SK-N-MC (cell line): ENCODE results near the gene TTBK2.

Experiments used
- DNase-seq: peaks from one replicate; pipeline ENCODE4 v3.0.0-alpha.2; 2011; ENCODE audit warnings: low read depth, low spot score
- H3K27ac ChIP-seq: fragments of 200-600 bp; sonication (generic); 2 replicates; pipeline ENCODE4 v1.5.1; 2016; ENCODE audit warnings: mixed run types
- H3K36me3 ChIP-seq: fragments of 200-600 bp; sonication (generic); 2 replicates; pipeline ENCODE4 v1.6.1; 2017; ENCODE audit warnings: antibody characterized with exemption, low read length, mixed read lengths; ENCODE audit not compliant: insufficient read depth
- H3K4me3 ChIP-seq: fragments of 200-600 bp; sonication (generic); 2 replicates; pipeline ENCODE4 v1.5.1; 2016
- H3K9ac ChIP-seq: fragments of 200-600 bp; sonication (generic); 2 replicates; pipeline ENCODE4 v1.8.0; 2017; ENCODE audit warnings: mixed run types, mixed read lengths; ENCODE audit not compliant: insufficient read length
- H3K9me3 ChIP-seq: fragments of 200-600 bp; sonication (generic); 2 replicates; pipeline ENCODE4 v1.6.1; 2017; ENCODE audit warnings: low read depth, mild to moderate bottlenecking, antibody characterized with exemption, low read length, moderate library complexity, mixed read lengths
- EZH2 ChIP-seq: fragments of 200-600 bp; sonication (generic); IDR thresholded peaks from one replicate; pipeline ENCODE4 v1.6.1; 2017; ENCODE audit warnings: antibody characterized with exemption
- FOXP2 ChIP-seq: optimal IDR thresholded peaks from 2 replicates; pipeline ENCODE3; 2011; ENCODE audit warnings: mild to moderate bottlenecking, moderate library complexity; ENCODE audit not compliant: insufficient read depth; ENCODE audit errors: extremely low read length, control extremely low read depth
- POLR2AphosphoS5 ChIP-seq: IDR thresholded peaks from 2 replicates; pipeline ENCODE4 v1.6.1; 2012; ENCODE audit warnings: mild to moderate bottlenecking, low read depth, low read length, borderline replicate concordance

The TTBK2 gene

DNA sequence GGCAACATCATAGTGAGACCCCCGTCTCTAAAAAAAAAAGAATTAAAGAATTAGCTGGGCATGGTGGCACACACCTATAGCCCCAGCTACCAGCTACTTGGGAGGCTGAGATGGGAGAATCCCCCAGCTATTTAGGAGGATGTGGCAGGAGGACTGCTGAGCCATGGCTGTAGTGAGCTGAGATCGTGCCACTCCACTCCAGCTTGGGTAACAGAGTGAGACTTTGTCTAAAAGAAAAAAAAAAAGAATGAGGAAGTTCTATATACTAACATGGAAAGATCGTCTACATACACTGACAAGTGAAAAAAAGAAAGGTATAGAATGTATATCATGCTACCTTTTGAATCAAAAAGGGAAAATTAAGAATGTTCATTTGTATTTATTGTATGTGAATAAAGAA lies 99.8 kb downstream of the TTBK2 start:
- Histone ChIP-seq H3K4me3 (no peak overlapping the region), H3K9me3 (no peaks in the 10 kb centered on the region), H3K9ac (no peak overlapping the region), H3K27ac (no peak overlapping the region), H3K36me3 (no peaks in the 10 kb centered on the region)
- DNase-seq = no peak
- TF ChIP-seq FOXP2 (no peak), POLR2AphosphoS5 (no peak), EZH2 (no peak)

DNA sequence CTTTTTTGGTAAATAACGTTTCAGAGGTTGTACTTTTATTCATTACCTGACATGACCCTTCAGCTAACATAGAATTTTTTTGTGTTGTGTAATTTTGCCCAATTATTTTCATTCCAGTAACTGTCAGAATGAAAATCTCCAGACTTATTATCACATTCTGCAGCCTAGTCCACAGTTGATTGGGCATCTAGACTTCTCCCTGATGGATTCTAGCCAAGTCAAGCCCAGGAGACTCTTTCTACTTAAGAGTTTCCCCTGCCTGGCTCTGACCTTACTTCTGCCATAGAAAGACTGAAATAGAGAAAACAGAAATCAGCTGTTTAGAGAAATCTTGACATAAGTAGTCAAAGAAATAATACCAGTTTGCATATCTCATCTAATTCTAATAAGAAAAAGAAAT lies 100.8 kb downstream of the TTBK2 start:
- Histone ChIP-seq H3K4me3 (no peak overlapping the region), H3K9ac (no peak overlapping the region), H3K36me3 (no peaks in the 10 kb centered on the region), H3K9me3 (no peaks in the 10 kb centered on the region), H3K27ac (no peak overlapping the region)
- TF ChIP-seq FOXP2 (no peak), POLR2AphosphoS5 (no peak), EZH2 (no peak)
- no peak for DNase-seq

DNA sequence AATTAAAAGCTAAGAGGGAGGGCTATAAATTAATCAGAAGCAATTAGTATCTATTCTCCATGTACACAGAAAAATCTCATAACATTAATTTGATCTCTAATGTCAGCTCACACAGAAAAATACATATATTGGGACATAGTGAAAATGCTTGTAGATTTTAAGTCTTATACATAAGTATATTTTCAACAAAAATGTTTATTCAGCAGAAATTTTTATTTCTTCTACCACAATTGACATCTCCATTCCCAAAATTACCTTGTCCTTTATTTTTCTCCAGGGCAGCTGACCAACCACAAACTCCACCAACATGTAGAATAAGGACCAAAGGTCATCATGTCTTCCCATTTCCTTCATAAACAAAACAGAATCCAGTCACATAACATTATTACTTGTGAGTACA lies 109.1 kb downstream of the TTBK2 start:
- H3K27ac ChIP-seq = no peak overlapping the region
- no peak for TF ChIP-seq FOXP2
- no peak for TF ChIP-seq EZH2
- no peak for TF ChIP-seq POLR2AphosphoS5
- no peaks in the 10 kb centered on the region for H3K36me3 ChIP-seq
- no peak for DNase-seq
- H3K4me3 ChIP-seq = no peak overlapping the region
- H3K9me3 ChIP-seq = no peaks in the 10 kb centered on the region
- no peak overlapping the region for H3K9ac ChIP-seq

DNA sequence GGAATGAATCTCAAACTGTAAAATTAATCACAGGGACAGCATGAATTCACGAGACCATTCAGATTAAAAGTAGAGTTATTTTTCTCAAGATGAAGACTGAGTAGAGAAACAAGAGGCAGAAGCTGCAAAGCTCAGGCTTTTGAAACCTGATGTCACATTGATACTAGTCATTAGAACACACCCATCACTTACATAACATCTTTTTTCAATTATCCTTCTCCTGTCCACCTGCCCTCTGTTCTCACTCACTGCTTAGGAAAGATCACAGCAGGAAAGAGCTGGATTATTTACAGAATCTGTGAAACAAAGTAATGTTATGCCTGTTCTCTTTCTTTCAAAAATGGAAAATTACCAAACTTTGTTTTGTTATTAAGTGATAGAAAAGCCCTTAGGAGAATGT lies 111.7 kb downstream of the TTBK2 start:
- H3K4me3 ChIP-seq = no peak overlapping the region
- no peak for DNase-seq

DNA sequence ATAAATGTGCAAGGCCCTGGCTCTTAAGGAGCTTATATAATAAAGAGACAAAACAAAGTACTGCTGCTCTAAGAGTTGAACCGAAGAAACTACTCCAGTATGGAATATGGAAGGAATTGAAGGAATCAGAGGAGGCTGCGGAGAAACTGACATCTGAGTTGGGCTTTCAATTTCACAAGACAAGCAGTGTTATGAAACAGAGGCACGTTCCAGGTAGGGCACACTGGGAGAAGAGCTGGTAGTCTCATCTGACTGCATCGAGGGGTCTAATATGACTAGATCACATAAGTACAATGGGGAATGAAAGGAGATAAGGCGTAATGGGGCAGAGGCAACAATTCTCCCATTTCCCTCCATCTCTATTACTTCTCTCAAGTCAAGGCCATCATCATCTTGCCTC lies 115.3 kb downstream of the TTBK2 start:
- TF ChIP-seq EZH2 = no peak
- TF ChIP-seq POLR2AphosphoS5 = no peak
- no peak for TF ChIP-seq FOXP2
- H3K9ac ChIP-seq = no peak overlapping the region
- no peaks in the 10 kb centered on the region for H3K9me3 ChIP-seq
- no peak for DNase-seq
- H3K27ac ChIP-seq = no peak overlapping the region
- H3K4me3 ChIP-seq = no peak overlapping the region
- no peaks in the 10 kb centered on the region for H3K36me3 ChIP-seq

More for the DNA sequence above, 111.7 kb downstream of the TTBK2 start:
- Histone ChIP-seq H3K36me3 (no peaks in the 10 kb centered on the region), H3K9ac (no peak overlapping the region), H3K27ac (no peak overlapping the region), H3K9me3 (no peaks in the 10 kb centered on the region)
- TF ChIP-seq EZH2 (no peak), POLR2AphosphoS5 (no peak), FOXP2 (no peak)

DNA sequence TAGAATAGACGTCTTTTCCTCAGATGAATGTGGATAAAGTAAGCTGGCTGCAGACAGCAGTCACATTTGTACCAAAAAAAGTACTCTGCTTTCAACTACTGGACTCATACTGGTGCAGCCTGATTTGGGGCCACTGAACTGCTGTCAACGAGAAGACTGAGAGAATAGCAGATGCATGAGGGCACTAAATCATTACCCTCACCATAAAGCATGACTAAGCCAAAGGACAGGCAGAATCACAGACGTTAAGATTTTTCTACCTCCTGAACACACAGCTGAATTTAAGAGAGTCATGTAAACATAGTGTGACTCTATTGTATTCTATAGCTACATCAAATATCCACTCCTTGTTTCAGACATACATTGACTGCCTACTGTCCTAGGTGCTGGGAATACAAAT lies 115.8 kb downstream of the TTBK2 start:
- no peak for DNase-seq

DNA sequence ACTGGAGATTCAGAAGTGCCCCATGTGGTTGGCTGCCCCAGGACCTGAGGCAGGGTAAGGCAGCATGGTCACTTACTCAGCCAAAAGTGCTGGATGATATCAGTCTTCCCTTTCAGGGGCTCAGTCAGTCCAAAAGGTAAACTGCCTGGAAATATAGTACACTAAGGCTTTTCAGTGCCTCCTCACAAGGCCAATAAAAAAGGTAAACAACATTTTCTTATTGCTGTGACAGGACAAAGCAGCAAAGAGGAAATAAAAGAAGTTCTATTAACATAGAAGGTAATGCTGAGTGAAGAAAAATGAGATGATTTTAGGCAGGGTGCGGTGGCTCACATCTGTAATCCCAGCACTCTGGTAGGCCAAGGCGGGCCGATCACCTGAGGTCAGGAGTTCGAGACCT lies 117.1 kb downstream of the TTBK2 start:
- no peak for TF ChIP-seq POLR2AphosphoS5
- H3K27ac ChIP-seq = no peak overlapping the region
- DNase-seq = no peak
- no peaks in the 10 kb centered on the region for H3K9me3 ChIP-seq
- H3K4me3 ChIP-seq = no peak overlapping the region
- no peaks in the 10 kb centered on the region for H3K36me3 ChIP-seq
- no peak overlapping the region for H3K9ac ChIP-seq

More for the DNA sequence above, 115.8 kb downstream of the TTBK2 start:
- TF ChIP-seq EZH2 (no peak), FOXP2 (no peak), POLR2AphosphoS5 (no peak)
- Histone ChIP-seq H3K9me3 (no peaks in the 10 kb centered on the region), H3K9ac (no peak overlapping the region), H3K27ac (no peak overlapping the region), H3K36me3 (no peaks in the 10 kb centered on the region), H3K4me3 (no peak overlapping the region)

DNA sequence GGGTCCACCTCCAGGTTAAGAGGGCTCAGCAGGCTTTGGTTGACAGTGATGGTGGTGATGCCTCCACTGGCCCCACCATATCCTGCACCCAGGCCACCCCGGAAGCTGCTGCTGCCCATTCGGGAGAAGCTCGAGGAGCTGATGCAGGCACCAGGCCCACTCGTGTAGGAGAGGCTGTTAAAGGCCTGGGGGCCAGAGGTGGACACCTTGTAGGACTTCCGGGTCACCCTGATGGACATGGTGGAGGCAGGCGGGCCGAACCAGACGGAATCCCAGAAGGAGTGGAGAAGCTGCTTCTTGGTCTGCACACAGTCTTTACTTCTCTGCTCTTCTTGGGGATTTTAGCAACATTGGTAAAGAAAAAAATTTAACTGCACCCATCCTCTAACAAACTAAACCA lies 118.4 kb downstream of the TTBK2 start:
- H3K36me3 ChIP-seq = no peaks in the 10 kb centered on the region
- no peak overlapping the region for H3K27ac ChIP-seq
- H3K9me3 ChIP-seq = no peaks in the 10 kb centered on the region
- no peak overlapping the region for H3K9ac ChIP-seq
- DNase-seq = no peak
- TF ChIP-seq FOXP2 (no peak), POLR2AphosphoS5 (no peak), EZH2 (no peak)
- no peak overlapping the region for H3K4me3 ChIP-seq

DNA sequence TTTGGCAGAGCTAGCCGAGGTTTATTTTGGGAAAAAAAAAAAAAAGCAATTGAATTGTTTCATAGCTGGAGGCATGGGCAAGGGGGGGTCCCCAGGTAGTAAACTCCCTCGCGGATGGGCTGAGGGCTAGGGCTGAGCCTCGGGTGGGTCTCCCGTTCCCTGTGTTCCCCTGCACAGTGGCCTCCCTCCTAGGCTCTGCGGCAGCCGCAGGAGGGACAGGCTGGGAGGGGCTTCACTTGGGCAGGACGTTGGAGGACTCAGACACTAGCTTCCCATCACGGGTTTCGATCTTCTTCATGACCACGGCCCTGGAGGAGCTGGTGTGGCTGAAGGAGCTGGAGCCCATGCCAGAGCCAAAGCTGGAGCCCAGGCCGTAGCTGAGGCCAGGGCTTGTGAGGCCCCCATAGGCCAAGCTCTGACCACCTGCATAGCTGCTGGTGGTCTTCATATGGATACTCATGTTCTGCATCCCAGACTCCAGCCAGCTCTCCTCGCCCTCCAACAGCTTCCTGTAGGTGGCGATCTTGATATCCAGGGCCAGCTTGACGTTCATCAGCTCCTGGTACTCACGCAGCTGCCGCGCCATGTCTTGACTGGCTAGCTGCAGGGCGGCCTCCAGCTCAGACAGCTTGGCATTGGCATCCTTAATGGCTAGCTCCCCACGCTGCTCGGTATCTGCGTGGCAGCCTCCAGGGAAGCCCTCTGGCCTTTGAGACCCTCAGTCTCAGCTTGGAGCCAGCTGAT lies 119.7 kb downstream of the TTBK2 start:
- TF ChIP-seq EZH2 = no peak
- TF ChIP-seq FOXP2 = no peak
- TF ChIP-seq POLR2AphosphoS5 = no peak
- no peaks in the 10 kb centered on the region for H3K9me3 ChIP-seq
- no peak overlapping the region for H3K4me3 ChIP-seq
- no peak overlapping the region for H3K27ac ChIP-seq
- no peak for DNase-seq
- H3K9ac ChIP-seq = no peak overlapping the region
- no peaks in the 10 kb centered on the region for H3K36me3 ChIP-seq
